T-helper 1 cell treated with Interleukin-12 subunit alpha and Interleukin-12 subunit beta and Interleukin-4 antibody, amounts not matched to agents 30 ng/mL and 1 ng/mL, for 36 hours (primary cell): ENCODE measurements around the gene MADCAM1. TPM values are rescaled to one million over a fixed set of nuclear protein-coding genes. Genes with fewer than 3 reads are reported as not detected.

ENCODE experiments used
- intact Hi-C: fragments of 100-400 bp; cut with micrococcal nuclease; formaldehyde crosslinking; loops from one replicate; pipeline ENCODE4 v1.15.1; 2024
- total RNA-seq: library from RNA; stranded (reverse); gene quantifications from 2 replicates; pipeline ENCODE4 v1.2.3, GENCODE V29; 2022

Gene MADCAM1
- total RNA-seq, 1 donor from 2014 or later: 0.51 TPM

DNA sequence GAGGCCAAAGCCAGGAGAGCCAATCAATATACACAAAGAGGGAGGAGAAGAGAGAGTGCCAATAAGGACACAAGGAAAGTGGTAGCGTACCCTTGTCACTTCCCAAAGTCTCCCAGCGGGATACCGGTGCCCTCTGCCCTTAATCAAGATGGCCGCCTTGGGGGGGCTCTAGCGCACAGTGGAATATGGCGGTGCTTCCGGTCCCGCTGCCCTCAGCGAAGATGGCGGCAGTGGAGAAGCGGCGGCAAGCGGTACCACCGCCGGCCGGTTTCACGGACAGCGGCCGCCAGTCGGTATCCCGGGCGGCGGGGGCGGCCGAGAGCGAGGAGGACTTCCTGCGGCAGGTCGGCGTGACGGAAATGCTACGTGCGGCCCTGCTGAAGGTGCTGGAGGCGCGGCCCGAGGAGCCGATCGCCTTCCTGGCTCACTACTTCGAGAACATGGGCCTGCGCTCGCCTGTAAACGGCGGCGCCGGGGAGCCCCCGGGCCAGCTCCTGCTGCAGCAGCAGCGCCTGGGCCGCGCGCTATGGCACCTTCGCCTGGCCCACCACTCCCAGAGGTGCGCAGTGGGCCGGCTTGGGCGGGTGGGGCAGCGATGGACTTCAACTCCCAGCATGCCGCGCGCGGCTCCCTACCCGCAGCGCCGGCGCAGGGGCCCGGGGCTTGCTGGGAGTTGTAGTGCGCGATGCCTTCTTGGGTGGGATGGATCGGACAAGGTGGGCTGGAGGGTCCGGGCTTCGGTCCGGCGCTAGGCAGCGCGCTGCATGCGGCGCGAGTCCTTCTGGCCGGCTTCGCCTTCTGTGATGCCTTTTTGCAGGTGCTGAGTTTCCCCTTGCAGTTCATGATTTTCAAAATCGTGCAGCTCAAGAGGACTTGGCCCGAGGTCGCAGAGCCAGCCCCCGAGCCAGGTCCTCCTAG, 11.3 kb downstream of the MADCAM1 start, which contains the start of gene TPGS1:
TSS of gene TPGS1 (plus strand) at position 212 of the 918 bp plus-strand sequence. CDS start at position 222, 10 bp downstream.
- intact Hi-C loops: loop anchor here (1.0 to 2.0 kb wide), 4 partner anchors 24 to 290 kb away; partner anchors contain the start of genes BSG, CDC34 and PTBP1

DNA sequence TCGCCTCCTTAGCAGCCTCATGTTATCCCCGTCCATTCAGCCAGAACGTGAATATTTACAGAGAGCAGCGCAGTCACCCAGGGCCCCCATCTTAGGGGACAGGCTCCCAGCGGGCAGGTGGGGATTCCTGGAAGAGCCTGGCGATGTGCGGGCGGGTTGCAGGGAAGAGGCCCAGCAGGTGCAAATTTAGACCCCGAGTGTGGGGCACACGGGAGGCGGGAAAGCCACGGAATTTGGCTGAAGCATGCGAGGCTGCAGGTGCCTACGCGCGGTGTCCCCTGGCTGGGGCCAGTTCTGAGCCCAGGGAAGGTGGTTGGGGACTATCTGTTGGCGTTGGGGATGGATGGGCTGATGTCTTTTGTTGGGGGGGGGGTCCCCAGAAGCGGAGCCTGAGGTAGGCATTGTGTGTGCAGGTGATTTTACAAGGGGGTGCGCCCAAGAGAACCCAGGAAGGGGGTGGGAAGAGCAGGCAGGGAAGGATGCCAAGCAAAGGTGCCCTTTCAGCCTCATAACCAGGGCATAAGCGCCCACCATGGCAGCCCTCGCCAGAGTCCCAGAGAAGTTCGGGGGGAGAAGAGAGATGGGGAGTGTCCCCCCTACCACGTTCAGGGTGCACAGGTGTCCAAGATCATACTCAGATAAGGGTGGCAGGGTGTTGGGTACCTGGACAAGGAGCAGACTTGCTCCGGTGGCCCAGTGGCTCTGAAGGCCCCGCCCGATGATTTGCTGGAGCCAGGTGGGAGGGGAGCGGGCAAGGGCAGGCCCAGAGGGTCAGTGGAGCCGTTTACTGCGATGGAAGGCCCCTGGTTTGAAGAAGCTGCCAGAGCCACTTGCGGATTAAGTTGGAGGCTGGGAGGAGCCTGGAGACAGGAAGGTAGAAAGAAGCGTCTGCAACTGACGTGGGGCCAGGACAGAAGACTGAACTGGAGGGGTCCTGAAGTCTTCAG, 12.2 kb downstream of the MADCAM1 start:
- intact Hi-C loops: no loop called here

DNA sequence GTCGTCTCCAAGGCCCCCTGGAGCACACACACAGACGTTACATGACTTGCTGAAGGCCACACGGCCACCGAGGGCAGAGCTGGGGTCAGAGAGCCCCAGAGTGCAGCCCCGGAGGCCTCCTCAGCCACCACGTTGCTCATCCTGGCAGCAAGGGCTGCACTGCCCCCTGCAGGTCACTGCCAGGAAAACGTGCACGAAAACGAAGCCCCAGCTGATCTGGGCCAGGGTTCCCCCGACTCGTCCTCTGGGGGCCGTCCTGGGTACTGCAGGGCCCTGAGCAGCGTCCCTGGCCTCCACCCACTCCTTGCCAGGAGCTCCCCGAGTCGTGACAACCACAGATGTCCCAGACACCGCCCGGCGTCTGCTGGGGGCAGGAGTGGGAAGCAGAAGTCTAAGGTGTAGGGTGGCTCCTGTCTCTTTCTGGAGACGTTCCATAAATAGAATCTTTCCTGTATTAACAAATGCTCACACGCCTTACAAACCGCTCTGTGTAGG, 14.4 kb downstream of the MADCAM1 start:
- intact Hi-C loops: loop anchor here (1.0 to 5.0 kb wide), 6 partner anchors 21 to 244 kb away; partner anchors contain the start of genes BSG, CDC34 and MIER2

DNA sequence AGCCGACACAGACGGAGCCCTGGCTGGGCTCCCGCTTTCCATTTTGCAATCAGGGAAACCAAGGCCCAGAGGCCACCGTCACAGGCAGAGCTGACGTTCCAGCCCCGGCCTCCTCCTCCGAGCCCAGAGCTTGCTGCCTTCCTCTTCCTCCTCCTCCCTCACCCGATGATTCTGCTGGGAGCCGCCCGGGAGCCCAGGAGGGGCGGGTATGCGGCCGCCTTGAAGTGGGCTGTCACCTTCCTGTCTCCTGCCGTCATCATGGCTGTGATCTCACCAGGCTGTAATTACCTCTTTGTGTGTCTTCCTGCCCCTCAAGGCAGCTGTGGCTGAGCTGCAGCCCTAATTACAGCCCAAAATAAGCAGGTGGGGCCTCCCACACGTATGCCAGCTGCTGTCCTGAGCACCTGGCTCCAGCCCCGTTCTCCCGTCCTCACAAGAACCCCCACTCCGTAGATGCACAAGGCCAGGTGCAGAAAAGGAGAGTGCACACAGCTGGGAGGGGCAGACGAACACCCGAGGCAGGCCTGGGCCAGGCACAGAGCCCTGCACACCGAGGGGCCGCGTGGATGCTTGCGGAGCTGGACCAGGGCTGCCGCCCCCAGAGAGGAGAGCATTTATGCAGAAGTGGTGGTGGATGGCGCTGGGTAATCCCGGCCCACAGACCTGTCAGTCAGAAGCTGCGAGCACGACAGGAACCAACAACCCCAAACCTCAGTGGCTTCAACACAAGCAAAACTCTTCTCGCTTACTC, 15.0 kb downstream of the MADCAM1 start:
- intact Hi-C loops: loop anchor here (1.0 to 5.0 kb wide), 5 partner anchors 20 to 244 kb away; partner anchors contain the start of genes BSG, CDC34 and MIER2

DNA sequence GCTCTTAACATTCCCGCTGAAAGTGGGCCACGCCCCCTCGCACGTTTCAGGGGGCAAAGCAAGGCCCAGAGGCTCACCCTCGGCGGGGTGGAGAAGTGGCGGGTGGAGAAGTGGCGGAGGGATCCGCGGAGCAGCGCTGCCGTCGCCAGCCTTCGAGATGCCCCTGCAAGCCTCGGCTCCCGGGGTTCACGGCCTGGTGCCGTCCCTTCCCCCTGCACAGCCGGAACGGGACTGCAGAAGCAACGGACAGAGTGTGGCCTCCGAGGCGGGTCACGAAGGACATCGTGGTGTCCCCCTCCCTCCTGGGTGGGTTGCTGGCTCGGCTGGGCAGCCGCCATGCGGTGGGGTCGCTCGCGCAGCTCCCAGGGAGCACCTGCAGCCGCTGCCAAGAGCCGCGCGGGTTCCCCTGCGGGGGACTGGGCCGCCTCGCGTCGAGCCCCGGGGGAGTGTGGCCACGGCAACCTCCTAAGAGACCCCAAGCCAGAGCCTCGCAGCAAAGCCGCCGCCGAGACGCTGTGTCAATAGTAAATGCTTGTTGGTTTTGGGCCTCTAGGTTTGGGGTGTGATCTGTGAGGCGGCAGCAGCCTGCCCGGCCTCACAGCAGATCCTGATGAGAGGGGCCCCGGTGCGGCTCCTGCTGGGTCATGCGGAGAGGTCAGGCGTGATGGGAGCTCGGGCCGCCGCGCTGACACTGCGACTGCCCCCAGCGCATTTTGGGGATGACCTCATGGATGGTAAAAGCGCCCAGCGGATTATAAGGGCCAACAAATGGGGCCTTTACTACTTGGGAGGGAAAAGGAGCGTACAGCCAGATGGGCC, 16.5 kb downstream of the MADCAM1 start:
- intact Hi-C loops: loop anchor here (5.0 kb wide), 1 partner anchor 170 kb away; the partner anchor contains the start of gene MIER2

DNA sequence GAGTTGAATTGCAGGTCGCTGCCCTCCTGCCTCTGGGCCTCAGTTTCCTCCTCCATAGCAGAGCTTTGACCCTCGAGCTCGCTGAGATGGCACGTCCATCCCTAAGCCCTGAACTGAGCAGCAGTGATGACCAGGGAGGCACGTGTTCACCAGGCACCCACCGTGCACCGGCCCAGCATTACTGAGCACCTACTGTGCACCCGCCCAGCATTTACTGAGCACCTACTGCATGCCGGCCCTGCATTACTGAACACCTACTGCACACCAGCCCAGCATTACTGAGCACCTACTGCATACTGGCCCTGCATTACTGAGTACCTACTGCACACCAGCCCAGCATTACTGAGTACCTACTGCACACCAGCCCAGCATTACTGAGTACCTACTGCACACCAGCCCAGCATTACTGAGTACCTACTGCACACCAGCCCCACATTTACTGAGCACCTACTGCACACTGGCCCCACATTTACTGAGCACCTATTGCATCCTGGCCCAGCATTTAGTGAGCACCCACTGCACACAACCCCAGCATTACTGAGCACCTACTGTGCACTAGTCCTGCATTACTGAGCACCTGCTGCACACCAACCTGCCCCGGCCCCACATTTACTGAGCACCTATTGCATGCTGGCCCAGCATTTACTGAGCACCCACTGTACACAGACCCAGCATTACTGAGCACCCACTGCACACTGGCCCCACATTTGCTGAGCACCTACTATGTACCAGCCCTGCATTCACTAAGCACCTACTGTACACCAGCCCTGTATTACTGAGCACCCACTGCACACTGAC, 17.3 kb downstream of the MADCAM1 start:
- intact Hi-C loops: loop anchor here (5.0 kb wide), 1 partner anchor 171 kb away; the partner anchor contains the start of gene MIER2

DNA sequence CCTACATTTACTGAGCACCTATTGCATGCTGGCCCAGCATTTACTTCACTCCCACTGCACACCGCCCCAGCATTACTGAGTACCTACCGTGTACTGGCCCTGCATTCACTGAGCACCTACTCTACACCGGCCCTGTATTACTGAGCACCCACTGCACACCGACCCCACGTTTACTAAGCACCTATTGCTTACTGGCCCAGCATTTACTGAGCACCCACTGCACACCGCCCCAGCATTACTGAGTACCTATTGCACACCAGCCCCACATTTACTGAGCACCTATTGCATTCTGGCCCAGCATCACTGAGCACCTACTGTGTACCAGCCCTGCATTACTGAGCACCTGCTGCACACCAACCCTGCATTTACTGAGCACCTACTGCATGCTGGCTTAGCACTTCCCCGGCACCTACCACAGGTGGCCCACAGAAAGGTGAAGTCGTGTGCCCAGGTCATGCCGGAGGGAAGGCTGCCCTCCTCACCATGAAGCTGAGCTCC, 17.9 kb downstream of the MADCAM1 start:
- intact Hi-C loops: loop anchor here (5.0 kb wide), 1 partner anchor 172 kb away; the partner anchor contains the start of gene MIER2

DNA sequence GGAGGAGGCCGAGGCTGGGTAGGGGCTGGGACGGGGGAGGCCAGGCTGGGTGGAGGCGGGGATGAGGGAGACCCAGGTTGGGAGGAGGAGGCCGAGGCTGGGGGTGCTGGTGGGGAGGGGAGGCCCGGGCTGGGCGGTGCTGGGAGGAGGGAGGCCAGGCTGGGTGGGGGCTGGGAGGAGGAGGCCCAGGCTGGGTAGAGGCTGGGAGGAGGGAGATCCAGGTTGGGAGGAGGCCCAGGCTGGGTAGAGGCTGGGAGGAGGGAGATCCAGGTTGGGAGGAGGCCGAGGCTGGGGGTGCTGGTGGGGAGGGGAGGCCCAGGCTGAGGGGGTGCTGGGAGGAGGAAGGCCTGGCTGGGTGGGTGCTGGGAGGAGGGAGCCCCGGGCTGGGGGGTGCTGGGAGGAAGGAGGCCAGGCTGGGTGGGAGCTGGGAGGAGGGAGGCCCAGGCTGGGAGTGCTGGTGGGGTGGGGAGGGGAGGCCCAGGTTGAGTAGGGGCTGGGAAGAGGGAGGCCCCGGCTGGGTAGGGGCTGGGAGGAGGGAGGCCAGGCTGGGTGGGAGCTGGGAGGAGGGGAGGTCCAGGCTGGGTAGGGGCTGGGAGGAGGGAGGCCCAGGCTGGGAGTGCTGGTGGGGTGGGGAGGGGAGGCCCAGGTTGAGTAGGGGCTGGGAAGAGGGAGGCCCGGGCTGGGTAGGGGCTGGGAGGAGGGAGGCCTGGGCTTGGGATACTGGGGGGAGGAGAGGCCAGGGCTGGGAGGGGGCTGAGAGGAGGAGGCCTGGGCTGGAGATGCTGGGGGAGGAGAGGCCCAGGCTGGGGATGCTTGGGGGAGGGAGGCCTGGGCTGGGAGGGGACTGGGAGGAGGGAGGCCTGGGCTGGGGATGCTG, 21.7 kb downstream of the MADCAM1 start:
- intact Hi-C loops: no loop called here

DNA sequence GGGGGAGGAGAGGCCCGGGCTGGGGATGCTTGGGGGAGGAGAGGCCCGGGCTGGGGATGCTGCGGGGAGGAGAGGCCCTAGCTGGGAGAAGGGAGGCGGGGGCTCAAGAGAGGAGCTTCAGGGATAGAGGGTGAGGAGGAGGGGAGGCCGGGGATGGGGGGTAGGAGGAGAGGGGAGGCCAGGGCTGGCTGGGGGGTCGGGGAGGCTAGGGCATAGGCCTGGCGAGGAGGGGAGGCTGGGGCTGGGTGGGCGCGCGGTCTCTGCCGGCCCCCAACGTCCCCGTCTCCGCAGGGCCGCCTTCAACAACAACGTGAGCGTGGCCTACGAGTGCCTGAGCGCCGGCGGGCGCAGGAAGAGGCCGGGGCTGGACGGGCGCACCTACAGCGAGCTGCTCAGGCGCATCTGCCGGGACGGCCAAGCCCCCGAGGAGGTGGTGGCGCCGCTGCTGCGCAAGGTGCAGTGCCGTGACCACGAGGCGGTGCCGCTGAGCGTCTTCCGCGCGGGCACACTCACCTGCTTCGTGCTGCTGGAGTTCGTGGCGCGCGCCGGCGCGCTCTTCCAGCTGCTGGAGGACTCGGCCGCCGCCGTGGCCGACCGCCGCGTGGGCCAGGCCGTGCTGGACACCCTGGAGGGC, 22.4 kb downstream of the MADCAM1 start:
- intact Hi-C loops: no loop called here

DNA sequence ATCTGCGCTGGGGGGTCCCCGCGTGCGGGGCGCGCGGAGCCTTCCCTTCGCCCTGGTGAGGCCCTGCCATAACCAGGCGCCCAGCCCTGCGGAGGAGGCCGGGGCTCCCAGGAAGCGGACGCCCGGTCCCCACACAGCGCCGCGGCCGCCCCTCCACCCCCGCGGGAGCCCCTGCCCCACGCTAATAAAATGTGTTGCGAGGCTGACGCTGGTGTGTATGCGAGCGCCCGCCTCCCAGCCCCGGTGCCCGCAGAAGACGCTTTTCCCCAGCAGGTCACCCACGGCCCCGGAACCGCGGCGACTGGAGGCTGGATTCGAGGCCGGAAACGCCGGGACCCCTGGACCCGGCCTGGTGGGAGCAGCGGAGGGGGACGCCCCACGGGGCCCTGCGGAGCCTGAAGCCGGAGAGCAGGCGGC, 23.2 kb downstream of the MADCAM1 start:
- intact Hi-C loops: no loop called here

DNA sequence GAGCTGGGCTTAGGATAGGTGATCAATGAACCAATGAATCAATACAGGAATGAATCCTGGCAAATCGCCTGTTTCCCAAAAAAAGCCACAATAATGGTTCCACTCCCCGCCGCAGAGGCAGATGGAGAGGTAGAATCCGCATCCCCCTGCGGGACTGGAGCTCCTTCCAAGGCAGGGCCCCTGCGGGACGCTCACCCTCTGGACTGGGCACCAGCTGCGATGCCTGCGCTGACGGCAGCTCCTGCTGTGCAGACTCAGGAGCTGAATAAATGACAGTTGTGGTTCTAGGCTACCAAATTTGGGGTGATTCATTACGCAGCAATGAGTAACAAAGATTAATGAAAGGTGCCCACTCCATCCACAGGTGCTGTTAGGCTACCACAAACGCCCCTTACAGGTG, 26.4 kb downstream of the MADCAM1 start:
- intact Hi-C loops: no loop called here

DNA sequence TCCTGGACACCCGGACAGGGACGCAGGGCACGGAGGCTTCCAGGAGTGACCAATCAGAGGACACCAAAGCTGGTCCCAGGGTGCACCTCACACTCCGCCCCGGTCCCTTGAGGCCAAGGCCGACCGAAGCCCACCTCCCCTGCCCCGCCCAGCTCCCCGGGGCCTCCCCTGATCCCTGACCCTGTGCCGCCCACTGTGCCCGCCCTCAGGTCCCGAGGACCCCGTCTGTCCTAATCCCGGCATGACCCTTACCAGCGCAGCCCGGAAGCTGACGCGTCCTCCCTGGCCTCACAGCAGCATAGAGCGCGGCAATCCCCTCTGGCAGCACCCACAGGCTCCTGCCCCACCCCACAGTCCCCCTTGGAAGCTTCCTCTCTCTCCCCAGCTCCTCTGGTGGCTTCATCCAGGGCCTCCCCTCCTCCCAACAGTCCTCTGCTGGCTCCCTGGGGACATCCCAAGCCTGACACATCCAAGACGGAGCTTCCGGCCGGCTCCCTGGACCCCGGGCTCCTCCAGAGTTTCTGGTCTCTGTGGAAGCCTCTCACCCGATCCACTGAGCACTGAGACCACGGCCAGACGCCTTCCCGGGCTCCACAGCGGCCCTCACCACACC, 27.9 kb downstream of the MADCAM1 start:
- intact Hi-C loops: no loop called here

DNA sequence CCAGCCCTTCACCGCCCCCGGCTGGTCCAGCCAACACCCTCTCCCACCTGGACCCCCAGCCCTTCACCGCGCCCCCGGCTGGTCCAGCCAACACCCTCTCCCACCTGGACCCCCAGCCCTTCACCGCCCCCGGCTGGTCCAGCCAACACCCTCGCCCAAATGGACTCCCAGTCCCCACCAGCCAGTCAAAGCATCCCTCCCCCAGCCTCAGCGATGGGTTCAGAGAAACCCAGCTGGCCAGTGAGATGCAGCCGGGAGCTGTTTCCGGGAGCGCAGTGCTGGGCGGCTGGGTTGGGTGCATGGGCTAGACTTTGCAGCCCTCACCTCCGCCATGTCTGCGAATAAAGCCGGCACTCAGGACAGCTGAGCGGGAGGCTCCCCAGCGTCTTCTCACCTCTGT, 28.7 kb downstream of the MADCAM1 start:
- intact Hi-C loops: no loop called here

DNA sequence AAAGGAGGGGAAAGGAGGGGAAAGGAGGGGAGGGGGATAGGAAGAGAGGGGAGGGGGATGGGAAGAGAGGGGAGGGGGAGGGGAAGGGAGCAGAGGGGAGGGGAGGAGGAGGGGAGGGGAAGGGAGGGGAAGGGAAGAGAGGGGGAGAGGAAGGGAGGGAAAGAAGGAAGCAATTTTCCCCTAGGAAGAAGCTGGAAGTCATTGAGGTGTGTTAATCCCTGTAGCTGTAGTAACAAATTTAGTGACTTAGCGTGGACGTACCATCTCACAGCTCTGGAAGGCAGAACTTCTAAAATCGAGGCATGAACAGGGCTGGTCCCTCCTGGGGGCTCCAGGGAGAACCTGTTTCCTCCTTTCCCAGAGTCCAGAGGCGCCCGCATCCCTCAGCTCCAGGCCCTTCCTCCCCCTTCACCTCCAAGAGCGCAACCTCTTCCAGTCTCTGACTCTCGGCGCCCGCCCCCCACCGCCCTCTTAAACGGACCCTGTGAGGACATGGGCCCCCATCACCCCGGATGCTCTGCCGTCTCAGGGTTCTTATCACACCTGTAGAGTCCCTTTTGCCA, 29.7 kb downstream of the MADCAM1 start:
- intact Hi-C loops: no loop called here

DNA sequence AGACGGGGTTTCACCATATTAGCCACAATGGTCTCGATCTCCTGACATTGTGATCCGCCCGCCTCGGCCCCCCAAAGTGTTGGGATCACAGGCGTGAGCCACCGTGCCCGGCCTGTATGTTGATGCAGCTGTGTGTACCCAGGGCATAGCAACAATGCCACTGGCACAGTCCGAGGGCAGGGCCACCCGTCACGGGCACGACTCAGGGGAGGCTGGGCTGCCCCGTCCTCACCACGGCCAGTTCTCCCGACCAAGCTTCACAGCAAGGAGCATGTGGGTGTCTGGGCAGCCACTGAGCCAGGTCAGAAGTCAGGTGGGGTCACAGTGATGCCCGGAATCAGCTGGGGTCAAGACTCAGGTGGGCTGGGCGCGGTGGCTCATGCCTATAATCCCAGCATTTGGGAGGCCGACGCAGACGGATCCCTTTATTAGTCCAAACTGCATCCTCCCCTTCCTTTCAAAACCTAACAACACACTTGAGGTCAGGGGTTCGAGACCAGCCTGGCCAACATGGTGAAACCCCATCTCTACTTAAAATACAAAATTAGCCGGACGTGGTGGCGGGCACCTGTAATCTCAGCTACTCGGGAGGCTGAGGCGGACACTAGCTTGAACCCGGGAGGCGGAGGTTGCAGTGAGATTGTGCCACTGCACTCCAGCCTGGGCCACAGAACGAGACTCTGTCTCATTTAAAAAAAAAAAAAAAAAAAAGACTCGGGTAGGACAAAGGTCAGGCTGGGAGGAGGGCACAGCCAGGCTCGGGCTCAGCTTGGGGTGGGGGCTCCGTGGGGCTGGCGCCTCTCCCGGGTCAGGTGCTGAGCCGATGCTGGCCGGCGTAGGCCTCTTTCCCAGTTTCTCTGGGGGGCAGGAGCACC, 34.1 kb downstream of the MADCAM1 start:
- intact Hi-C loops: loop anchor here (1.0 to 5.0 kb wide), 5 partner anchors 19 to 102 kb away; partner anchors contain the start of genes BSG, POLRMT and TPGS1
